ENCODE results near the gene UPK3BL1. TPM values are rescaled to one million over a fixed set of nuclear protein-coding genes. Genes with fewer than 3 reads are reported as not detected.
"Not testable (repeated sequence)": the region's sequence is repeated elsewhere in the genome, so short reads cannot be mapped to it uniquely, and the experiment has no call there.

UPK3BL1 gene
- polyA plus RNA-seq, 2 of the 4 experiments (the other 2 are of a cell fraction): 7.9 to 17.4 TPM

GRCh38 chr7:102610441-102610840 is 32.1 kb downstream of the UPK3BL1 start:
- DNase-seq (ENCODE audit: low read depth in 1 of 2, low spot score in 1 of 2); H3K4me3 ChIP-seq; FAIRE-seq; CTCF ChIA-PET; H3K27ac ChIP-seq; H3K4me2 ChIP-seq; H3K4me1 ChIP-seq; POLR2A ChIA-PET; H3K9me3 ChIP-seq: not testable (repeated sequence)
- WGBS (ENCODE audit: missing lambda C conversion rate): 95% methylated on average over 2 of the region's 7 CpGs
- ATAC-seq: peak; percentile 4 to 10; a peak in 3 of 6 replicates

- FAIRE-seq; ATAC-seq; H3K4me3 ChIP-seq; H3K27ac ChIP-seq; H3K9me3 ChIP-seq; H3K4me2 ChIP-seq; CTCF ChIA-PET; POLR2A ChIA-PET; DNase-seq (ENCODE audit: low read depth in 1 of 2, low spot score in 1 of 2); H3K4me1 ChIP-seq: not testable (repeated sequence)
- no CpG with 5 or more reads among the region's 10 CpGs for WGBS (ENCODE audit: missing lambda C conversion rate)
These were observed 32.9 kb downstream of the UPK3BL1 start for GRCh38 chr7:102609734-102610133.

- CTCF ChIA-PET; H3K4me3 ChIP-seq; H3K9me3 ChIP-seq; H3K27ac ChIP-seq; POLR2A ChIA-PET; ATAC-seq; FAIRE-seq; DNase-seq (ENCODE audit: low read depth in 1 of 2, low spot score in 1 of 2); H3K4me1 ChIP-seq; H3K4me2 ChIP-seq: not testable (repeated sequence)
- no CpG with 5 or more reads among the region's 5 CpGs for WGBS (ENCODE audit: missing lambda C conversion rate)
These were observed 35.7 kb downstream of the UPK3BL1 start for GRCh38 chr7:102606848-102607247.

GRCh38 chr7:102604431-102605145 is 38.0 kb downstream of the UPK3BL1 start:
- POLR2A ChIA-PET; H3K9me3 ChIP-seq; FAIRE-seq; H3K4me2 ChIP-seq; H3K4me3 ChIP-seq; CTCF ChIA-PET; H3K27ac ChIP-seq; H3K4me1 ChIP-seq; DNase-seq (ENCODE audit: low read depth in 1 of 2, low spot score in 1 of 2): not testable (repeated sequence)
- ATAC-seq: peak; percentile 87 to 90
- WGBS (ENCODE audit: missing lambda C conversion rate): 6% methylated on average over 1 of the region's 19 CpGs

GRCh38 chr7:102602317-102602716 is 40.3 kb downstream of the UPK3BL1 start:
- ATAC-seq; H3K4me2 ChIP-seq; H3K27ac ChIP-seq; FAIRE-seq; H3K4me1 ChIP-seq; H3K4me3 ChIP-seq; H3K9me3 ChIP-seq; POLR2A ChIA-PET; DNase-seq (ENCODE audit: low read depth in 1 of 2, low spot score in 1 of 2); CTCF ChIA-PET: not testable (repeated sequence)
- WGBS (ENCODE audit: missing lambda C conversion rate): no CpG with 5 or more reads among the region's 12 CpGs

- CTCF ChIA-PET: not testable (repeated sequence)
These were observed 42.9 kb downstream of the UPK3BL1 start for GRCh38 chr7:102599699-102600098.

GRCh38 chr7:102596036-102596435 is 46.6 kb downstream of the UPK3BL1 start:
- H3K4me3 ChIP-seq; ATAC-seq; H3K27ac ChIP-seq; POLR2A ChIA-PET; FAIRE-seq; CTCF ChIA-PET; H3K4me1 ChIP-seq; DNase-seq (ENCODE audit: low read depth in 1 of 2, low spot score in 1 of 2); H3K9me3 ChIP-seq; H3K4me2 ChIP-seq: not testable (repeated sequence)
- WGBS (ENCODE audit: missing lambda C conversion rate): 50% methylated on average over 5 of the region's 10 CpGs

More at GRCh38 chr7:102599699-102600098, 42.9 kb downstream of the UPK3BL1 start:
- FAIRE-seq; POLR2A ChIA-PET; H3K4me3 ChIP-seq; ATAC-seq; H3K4me1 ChIP-seq; H3K9me3 ChIP-seq; H3K27ac ChIP-seq; H3K4me2 ChIP-seq; DNase-seq (ENCODE audit: low read depth in 1 of 2, low spot score in 1 of 2): not testable (repeated sequence)
- no CpG with 5 or more reads among the region's 9 CpGs for WGBS (ENCODE audit: missing lambda C conversion rate)

- CTCF ChIA-PET; H3K4me1 ChIP-seq; H3K4me3 ChIP-seq; H3K9me3 ChIP-seq; FAIRE-seq; DNase-seq (ENCODE audit: low read depth in 1 of 2, low spot score in 1 of 2); POLR2A ChIA-PET; H3K27ac ChIP-seq; H3K4me2 ChIP-seq: not testable (repeated sequence)
- no CpG with 5 or more reads among the region's 68 CpGs for WGBS (ENCODE audit: missing lambda C conversion rate)
- peak in 1 of 2 experiments; percentile 0; a peak in 1 of 6 replicates for ATAC-seq
These were observed 48.8 kb downstream of the UPK3BL1 start for GRCh38 chr7:102593637-102594334.

- CTCF ChIA-PET: not testable (repeated sequence)
- WGBS (ENCODE audit: missing lambda C conversion rate): 0% methylated on average over 5 of the region's 26 CpGs
These were observed 50.0 kb downstream of the UPK3BL1 start for GRCh38 chr7:102592477-102593019.

GRCh38 chr7:102589857-102590256 is 52.7 kb downstream of the UPK3BL1 start:
- POLR2A ChIA-PET; H3K9me3 ChIP-seq; DNase-seq (ENCODE audit: low read depth in 1 of 2, low spot score in 1 of 2); H3K4me1 ChIP-seq; CTCF ChIA-PET; H3K27ac ChIP-seq; H3K4me3 ChIP-seq; H3K4me2 ChIP-seq; FAIRE-seq: not testable (repeated sequence)
- ATAC-seq: peak; percentile 64 to 87
- WGBS (ENCODE audit: missing lambda C conversion rate): no CpG with 5 or more reads among the region's 9 CpGs

More at GRCh38 chr7:102592477-102593019, 50.0 kb downstream of the UPK3BL1 start:
- FAIRE-seq; H3K27ac ChIP-seq; H3K4me2 ChIP-seq; H3K9me3 ChIP-seq; POLR2A ChIA-PET; H3K4me1 ChIP-seq; H3K4me3 ChIP-seq; DNase-seq (ENCODE audit: low read depth in 1 of 2, low spot score in 1 of 2): not testable (repeated sequence)
- peak; percentile 68 to 84 for ATAC-seq

All from A549 (cell line).